HG02759 (cell line): ENCODE data around the gene PLCH2.
"Not testable (repeated sequence)": the region's sequence is repeated elsewhere in the genome, so short reads cannot be mapped to it uniquely, and the experiment has no call there.

Source experiments
- ATAC-seq: cut with Tn5 transposase; IDR thresholded peaks from one replicate; pipeline ENCODE4 v1.9.1; 2021; ENCODE audit warnings: mild to moderate bottlenecking, moderate library complexity; ENCODE audit not compliant: unreplicated experiment

The PLCH2 gene

GRCh38 chr1:2439369-2439768 is 36.7 kb upstream of the PLCH2 start:
- no peak for ATAC-seq

GRCh38 chr1:2440346-2440745 is 35.7 kb upstream of the PLCH2 start:
- not testable (repeated sequence) for ATAC-seq

GRCh38 chr1:2441746-2442145 is 34.3 kb upstream of the PLCH2 start:
- ATAC-seq, result no peak

- no peak for ATAC-seq
These were observed 33.4 kb upstream of the PLCH2 start for GRCh38 chr1:2442661-2443060.

- no peak for ATAC-seq
These were observed 32.6 kb upstream of the PLCH2 start for GRCh38 chr1:2443277-2444137.

GRCh38 chr1:2444138-2444591 is 31.9 kb upstream of the PLCH2 start:
- no peak for ATAC-seq

GRCh38 chr1:2445162-2445822 is 30.8 kb upstream of the PLCH2 start:
- ATAC-seq, result no peak

GRCh38 chr1:2445823-2446215 is 30.3 kb upstream of the PLCH2 start:
- no peak for ATAC-seq

GRCh38 chr1:2446394-2446793 is 29.7 kb upstream of the PLCH2 start:
- no peak for ATAC-seq

- no peak for ATAC-seq
These were observed 29.2 kb upstream of the PLCH2 start for GRCh38 chr1:2446861-2447260.

- ATAC-seq, result no peak
These were observed 28.6 kb upstream of the PLCH2 start for GRCh38 chr1:2447276-2448097.

GRCh38 chr1:2448098-2448445 is 28.0 kb upstream of the PLCH2 start:
- no peak for ATAC-seq

GRCh38 chr1:2449636-2450454 is 26.2 kb upstream of the PLCH2 start:
- ATAC-seq, result no peak

- ATAC-seq, result no peak
These were observed 24.3 kb upstream of the PLCH2 start for GRCh38 chr1:2451741-2452140.

GRCh38 chr1:2452201-2452931 is 23.7 kb upstream of the PLCH2 start:
- no peak for ATAC-seq

- no peak for ATAC-seq
These were observed 23.2 kb upstream of the PLCH2 start for GRCh38 chr1:2452932-2453315.

GRCh38 chr1:2454227-2454626 is 21.9 kb upstream of the PLCH2 start:
- ATAC-seq, result no peak

GRCh38 chr1:2455757-2456156 is 20.3 kb upstream of the PLCH2 start:
- no peak for ATAC-seq

GRCh38 chr1:2457444-2457843 is 18.6 kb upstream of the PLCH2 start:
- ATAC-seq, result no peak

- ATAC-seq, result no peak
These were observed 17.4 kb upstream of the PLCH2 start for GRCh38 chr1:2458687-2459086.
